GM21423 (cell line): ENCODE data around the gene DDI1.

ENCODE experiments used
- ATAC-seq: cut with Tn5 transposase; IDR thresholded peaks from one replicate; pipeline ENCODE4 v1.9.1; 2021; ENCODE audit warnings: mild to moderate bottlenecking, moderate library complexity; ENCODE audit not compliant: unreplicated experiment

The DDI1 gene

DNA sequence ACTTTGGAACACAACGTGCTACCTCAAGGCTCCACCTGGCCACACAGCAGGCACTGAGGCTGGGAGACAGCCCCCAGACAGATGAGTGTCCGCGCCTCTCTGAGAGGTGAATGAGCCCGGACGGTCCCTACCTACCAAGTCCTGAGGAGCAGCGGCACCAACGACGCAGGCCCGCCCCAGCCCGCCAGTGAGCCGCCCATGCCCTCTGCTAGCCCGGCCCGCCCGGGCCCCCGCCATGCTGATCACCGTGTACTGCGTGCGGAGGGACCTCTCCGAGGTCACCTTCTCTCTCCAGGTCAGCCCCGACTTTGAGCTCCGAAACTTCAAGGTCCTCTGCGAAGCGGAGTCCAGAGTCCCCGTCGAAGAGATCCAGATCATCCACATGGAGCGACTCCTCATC lies at the start of gene DDI1:
Gene DDI1 (plus strand): TSS at position 53 of the 400 bp plus-strand sequence. CDS start 183 bp downstream, at position 236.
- ATAC-seq: no peak

DNA sequence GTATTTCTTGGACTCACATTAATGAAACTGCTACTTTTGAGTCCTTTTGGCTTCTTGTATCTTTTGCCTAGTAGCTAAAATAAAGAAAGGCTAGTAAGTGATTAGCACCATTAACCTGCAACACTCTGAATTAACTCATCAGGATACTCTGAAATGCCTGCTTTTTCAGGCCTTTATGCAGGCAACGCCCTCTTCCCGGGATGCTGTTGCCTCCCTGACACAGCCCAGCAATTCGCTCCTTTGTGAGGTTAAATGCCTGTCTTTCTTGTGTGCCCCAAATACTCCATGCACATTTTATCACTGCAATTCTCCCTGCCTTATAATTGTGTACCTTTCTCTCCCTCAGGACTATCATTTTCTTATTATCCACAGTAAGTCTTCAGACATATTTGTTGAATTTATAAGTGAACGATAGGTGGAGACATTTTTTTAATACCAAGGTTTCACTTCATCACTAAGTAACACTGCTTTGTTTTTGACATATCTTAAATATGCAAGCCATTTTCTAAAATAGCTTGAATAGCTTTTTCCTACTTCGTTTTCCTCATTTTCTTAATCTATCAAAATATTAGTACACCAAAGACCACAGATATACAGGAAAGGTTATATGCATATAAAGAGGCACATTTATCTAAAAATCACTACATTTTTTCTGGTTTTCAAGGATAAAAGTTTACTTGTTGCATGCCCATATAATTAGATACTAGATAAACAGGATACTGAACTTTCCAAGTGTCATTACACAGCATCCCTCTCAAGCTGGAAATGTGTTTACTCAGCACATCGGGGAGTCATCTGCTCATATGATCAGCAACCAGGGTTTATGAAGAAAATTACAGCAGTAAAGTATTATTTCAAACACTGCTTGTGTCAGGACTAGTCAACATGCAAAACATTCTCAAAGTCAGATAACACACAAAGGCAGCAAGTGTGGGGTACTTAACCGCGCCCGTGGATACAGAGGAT lies 48.5 kb upstream of the DDI1 start:
- ATAC-seq: no peak

DNA sequence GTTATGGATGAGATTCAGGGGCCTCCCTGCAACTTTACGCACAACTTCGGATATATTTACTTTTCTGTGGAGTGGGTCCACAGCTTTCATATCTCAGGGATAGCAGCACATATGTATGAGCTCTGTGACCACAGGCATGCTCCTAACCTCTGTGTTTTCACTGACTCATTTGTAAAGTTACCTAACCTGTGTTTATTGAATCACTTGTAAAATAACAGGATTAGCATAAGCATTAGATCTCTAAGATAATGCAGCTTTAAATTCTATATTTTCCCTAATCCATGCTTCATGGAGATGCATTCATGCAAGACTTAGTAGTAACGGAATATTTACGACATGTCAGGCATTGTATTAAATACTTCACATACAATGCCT lies 47.9 kb upstream of the DDI1 start:
- no peak for ATAC-seq

DNA sequence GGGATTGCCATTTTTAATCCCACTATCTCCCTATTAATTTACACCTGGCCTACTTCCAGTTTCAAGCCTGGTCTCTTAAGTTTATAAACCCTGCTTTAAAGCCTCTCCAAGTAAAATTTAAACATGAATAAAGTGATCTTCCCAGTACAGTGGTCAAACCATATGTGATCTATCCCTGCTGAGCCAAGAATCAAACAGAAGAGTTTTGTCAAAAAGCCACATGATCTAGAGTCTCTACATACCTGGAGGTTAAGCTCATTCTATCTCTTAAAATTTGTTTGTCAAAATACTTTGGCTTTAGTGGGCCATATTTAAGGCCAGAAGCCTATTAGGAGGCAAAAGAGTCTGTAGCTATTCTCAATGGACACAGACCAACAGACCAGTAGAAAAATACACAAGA lies 42.9 kb upstream of the DDI1 start:
- ATAC-seq: no peak

GRCh38 chr11:103994094-103994493 lies 42.3 kb upstream of the DDI1 start:
- ATAC-seq: no peak

- no peak for ATAC-seq
Observed at GRCh38 chr11:103994518-103994917, 41.9 kb upstream of the DDI1 start.

GRCh38 chr11:103995896-103996295 lies 40.5 kb upstream of the DDI1 start:
- no peak for ATAC-seq

GRCh38 chr11:103997082-103997481 lies 39.4 kb upstream of the DDI1 start:
- no peak for ATAC-seq

DNA sequence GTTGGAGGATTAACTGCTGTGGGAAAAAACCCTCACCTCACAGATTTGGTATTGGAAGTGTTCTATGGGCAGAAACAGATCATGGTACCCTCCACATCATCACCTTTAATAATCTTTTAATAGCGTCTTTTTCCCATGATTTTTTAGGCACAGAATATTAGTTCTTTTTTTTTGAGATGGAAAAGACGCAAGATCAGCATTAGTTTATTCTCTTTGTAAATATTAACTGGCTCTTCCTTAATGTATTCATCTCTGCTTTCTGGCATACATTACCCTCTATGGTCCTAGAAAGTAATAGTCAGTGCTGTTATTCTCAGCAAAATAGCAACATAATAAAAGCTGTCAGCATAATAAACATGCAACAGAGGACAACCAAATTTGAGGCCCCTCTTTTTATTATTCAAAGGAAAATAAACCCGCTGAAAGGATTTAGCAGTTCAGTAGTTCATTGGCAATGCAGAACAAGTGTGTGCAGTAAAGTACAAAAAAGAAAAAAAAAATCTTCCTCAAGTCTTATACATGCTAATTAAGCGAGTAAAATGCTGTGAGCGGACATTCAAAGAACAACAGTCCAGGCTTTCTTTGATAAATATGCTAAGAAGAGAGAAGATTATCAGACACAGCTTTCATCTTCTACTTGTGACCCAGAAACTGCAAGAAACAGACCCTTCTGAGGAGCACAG lies 37.5 kb upstream of the DDI1 start:
- ATAC-seq: no peak

DNA sequence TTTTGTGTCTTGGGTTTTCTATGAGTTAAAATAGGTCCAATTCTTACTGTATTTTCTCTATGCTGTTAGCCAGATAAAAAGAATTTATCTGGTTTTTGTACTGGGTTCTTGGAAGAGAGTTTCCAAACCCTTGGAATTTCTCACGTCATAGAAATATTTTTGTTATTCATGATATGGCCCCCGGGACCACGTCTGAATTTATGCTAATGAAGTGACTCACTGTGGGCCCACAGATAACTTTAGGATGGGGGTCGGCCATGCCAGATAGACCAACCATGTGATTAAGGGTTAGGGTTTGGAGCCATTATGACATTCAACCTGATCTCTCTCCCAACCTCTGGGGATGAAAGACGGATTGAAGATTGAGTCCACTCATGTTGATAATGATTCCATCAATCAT lies 35.6 kb upstream of the DDI1 start:
- no peak for ATAC-seq

DNA sequence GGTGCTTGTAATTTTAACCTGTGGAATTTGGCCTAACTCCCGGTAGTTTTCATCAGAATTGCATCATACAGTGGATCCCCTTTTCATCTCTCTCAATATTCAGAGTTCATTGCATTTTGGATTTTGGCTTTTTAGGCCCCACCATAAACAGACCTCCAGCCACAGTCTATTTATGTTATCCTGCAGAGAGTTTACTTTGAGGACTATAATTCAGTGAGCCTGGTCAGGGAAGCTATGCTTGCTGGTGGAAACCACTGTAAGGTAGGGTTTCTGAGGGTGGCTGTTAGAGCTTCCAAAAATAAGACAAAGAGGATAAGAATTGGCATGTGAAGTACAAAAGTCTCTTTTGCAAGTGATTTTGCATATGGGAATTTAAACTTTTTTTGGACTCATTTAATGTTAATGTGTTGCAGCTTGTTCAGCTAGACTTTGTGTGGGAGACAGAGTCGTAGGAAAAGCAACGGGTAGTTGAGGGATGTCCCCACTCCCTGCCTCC lies 34.8 kb upstream of the DDI1 start:
- no peak for ATAC-seq

GRCh38 chr11:104003491-104003890 lies 32.9 kb upstream of the DDI1 start:
- no peak for ATAC-seq

- no peak for ATAC-seq
Observed at GRCh38 chr11:104005234-104005855, 31.1 kb upstream of the DDI1 start.

DNA sequence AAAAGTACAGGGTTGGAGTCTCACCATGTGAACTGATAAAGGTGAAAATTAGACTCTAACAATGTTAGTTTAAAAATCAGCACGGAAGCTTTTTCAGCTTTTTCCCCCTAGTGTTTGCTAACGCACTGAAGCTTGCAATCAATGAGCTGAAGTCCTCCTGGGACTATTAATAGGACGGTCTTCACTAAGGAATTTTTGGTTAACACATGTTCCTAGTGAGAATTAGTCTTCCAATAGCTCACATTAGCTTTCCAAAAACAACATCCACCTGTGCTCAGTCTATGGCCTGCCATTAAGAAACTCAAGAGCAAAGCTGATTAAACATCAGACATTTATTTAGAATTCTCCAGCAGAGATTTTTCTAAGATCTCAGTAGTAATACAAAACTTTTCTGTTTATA lies 26.7 kb upstream of the DDI1 start:
- no peak for ATAC-seq

GRCh38 chr11:104011044-104011443 lies 25.4 kb upstream of the DDI1 start:
- ATAC-seq: no peak

- ATAC-seq: peak; percentile 76
Observed at GRCh38 chr11:104015649-104016415, 20.6 kb upstream of the DDI1 start.

DNA sequence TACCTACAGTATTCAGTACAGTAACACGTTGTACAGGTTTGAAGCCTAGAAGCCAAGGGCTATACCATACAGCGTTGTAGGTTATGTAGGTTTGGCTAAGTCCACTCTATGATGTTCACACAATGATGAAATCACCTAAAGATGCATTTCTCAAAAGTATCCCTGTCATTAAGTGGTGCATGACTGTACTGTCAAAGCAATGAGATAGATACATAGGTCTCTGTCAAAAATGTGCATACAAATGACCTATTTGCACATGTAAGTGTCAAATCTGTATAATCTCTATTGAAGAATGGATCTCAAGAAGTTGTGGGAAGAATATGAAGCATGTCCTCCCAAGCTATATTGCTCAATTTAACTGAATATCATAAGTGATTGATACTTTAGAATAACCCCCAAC lies 11.9 kb upstream of the DDI1 start:
- ATAC-seq: no peak

DNA sequence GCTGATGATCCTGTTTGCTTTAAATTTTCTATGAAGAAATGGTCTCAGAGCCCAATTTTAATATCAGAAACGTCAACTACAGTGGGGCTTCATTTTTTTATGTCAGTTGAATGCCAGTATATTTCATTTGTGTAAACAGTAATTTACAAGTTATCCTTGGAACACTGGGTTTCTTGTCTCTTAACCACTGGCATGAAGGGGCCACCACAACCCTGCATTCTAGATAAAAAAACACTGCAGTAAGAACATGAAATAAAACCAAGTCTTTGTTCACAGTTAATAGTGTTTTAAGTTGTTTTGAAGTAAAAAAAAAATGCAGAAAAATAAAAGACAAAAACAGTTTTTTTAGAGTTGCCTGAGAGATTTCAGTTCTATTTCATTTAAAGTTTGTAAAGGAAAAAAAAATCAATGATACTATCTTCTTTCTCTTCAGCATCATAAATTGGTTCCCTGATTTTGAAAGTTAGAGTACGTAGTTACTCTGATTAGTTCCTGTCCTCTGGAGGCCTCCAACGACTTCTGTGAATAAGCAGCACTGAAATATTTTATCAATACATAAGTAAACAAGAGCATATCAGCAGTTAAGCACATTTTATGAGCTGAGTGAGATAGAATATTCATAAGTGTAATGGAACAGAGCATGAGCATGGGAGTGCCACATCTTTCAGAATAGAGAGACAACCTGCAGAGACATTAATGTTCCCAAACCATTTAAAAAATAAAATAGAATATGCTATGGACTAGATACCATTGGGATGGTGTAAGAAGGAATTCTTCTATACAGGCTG lies 7.8 kb upstream of the DDI1 start:
- ATAC-seq: no peak

GRCh38 chr11:104033134-104033533 lies 3.3 kb upstream of the DDI1 start:
- ATAC-seq: no peak

- no peak for ATAC-seq
Observed at GRCh38 chr11:104033561-104033960, 2.9 kb upstream of the DDI1 start.
